Glomerular visceral epithelial cell (primary cell): ENCODE data around the gene RAC3.

Experiments used
- DNase-seq: peaks from one replicate; pipeline ENCODE4 v3.0.0-alpha.2; 2016; ENCODE audit errors: extremely low spot score

The RAC3 gene

GRCh38 chr17:81999587-81999975 is 31.9 kb upstream of the RAC3 start:
- no peak for DNase-seq

DNA sequence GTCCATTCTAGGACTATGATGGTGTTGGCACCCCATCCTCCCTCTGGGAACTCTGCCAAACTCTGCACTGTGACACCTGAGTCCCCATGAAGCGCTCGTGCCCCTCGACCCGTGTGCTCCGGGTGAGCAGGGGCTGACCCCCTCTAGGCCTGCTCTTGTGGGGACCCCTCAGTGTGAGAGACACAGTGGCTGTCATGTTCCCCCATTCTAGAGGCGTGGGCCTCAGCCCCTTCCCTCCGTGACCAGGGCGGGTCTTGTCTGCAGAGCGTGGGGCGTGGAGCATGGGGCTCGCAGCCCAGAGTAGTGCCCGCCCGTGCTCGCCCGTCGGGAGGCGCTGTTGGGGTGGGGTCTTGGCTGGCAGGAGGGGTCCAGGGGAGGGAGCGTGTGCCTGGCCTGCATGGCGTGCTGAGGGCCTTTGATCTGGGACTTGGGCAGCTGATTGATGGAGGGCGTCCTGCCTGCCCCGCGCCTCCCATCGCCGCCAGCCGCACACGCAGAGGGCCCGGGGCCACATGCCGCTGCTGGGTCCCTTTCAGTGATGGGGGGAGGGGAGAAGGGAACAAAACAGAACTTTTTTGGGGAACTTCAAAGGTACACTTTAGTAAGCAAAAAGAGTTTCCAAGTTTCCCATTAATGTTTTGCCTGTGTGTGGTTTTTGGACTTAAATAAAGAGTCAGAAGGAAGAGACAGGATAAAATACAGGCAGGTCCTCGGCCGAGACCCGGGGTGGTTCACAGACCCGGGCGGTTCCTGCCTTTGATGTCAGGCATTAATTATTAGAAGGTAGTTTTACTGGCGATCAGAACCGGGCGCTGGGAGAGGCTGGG is 31.3 kb upstream of the RAC3 start:
- DNase-seq, result no peak

GRCh38 chr17:82000803-82001570 is 30.5 kb upstream of the RAC3 start:
- DNase-seq, result no peak

DNA sequence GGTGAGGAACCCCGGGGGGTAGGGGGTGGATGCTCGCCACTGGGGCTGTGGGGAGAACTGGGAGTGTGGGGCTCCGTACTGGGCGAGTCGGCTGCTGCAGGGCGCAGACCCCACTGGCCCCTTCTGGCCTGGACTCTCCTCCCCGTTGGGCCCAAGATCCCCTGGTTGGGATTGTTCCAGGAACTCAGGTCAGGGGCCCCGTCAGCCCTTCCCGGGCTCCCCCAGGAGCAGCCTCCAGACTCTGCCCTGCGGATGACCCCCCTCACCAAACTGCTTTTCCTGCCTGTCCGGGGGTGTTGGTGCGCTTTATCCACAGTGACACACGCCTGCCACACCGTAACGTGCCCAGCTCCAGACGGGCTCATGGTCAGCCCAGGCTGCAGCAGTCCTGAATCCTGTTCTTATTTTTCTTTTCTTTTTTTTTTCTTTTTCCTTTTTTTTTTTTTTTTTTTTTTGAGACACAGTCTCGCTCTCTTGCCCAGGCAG is 29.9 kb upstream of the RAC3 start:
- no peak for DNase-seq

DNA sequence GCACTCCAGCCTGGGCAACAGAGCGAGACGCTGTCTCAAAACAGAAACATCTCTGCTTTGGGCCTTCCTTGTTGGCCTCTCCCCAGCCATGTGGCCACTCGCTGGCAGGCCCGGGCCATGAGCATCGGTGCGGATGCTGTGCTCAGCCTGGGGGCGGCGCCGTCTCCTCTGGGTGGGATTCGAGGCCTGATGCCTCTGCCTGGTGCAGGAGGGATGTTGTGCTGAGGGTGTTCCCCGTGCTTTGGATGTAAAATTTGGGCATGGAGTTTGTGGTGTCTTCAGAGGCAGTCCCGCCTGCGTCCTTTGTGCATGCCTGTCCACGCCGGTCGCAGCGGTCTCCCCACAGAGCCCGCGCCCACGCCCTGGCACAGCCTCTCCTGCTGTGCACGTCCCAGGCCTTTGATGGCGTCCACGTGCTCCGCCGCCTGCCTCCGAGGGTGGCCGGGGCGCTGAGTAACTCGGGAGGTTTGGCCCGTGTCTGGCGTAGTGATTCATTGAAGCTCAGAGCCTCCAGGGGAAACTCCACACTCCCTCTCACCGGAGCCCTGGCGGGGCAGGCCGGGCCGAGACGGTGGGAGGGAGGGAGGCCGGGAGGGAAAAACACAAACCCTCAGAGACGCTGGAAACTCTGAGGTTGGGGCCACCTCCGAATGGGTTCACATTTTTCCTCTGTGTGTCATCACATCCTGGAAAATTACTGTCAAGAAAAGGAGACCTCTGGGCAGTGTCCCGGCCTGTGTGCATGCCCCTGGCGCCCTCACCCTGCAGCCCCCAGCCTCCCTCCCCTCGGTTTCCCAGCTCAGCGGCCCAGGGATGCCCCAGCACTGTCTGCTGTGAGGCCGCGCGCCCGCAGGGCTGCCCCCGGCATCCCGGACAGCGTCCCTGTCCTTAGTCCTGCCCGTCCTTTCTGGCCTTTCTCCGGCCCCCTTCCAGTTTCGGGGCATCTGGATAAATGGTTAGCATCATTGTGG is 27.8 kb upstream of the RAC3 start:
- peak; percentile 98 for DNase-seq

- no peak for DNase-seq
Measured at GRCh38 chr17:82004517-82005455, 26.7 kb upstream of the RAC3 start.

GRCh38 chr17:82005701-82006348 is 25.7 kb upstream of the RAC3 start:
- no peak for DNase-seq

GRCh38 chr17:82006468-82007227 is 24.8 kb upstream of the RAC3 start:
- DNase-seq, result peak; percentile 75

DNA sequence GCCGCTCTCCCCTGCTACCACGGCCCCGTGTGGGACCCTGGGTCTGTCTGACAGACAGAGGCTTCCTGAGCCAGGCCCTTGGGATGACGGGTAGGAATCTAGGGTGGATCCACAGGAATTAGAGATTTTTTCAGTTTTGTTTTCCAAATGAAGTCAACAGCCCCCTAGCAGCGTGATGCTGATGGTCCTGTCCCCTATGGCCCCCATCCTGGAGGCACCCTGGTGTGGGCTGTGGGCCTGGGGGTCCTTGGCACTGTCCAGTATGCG is 24.3 kb upstream of the RAC3 start:
- DNase-seq, result no peak

- peak; percentile 81 for DNase-seq
Measured at GRCh38 chr17:82007495-82008257, 23.8 kb upstream of the RAC3 start.

- no peak for DNase-seq
Measured at GRCh38 chr17:82008258-82008940, 23.1 kb upstream of the RAC3 start.

DNA sequence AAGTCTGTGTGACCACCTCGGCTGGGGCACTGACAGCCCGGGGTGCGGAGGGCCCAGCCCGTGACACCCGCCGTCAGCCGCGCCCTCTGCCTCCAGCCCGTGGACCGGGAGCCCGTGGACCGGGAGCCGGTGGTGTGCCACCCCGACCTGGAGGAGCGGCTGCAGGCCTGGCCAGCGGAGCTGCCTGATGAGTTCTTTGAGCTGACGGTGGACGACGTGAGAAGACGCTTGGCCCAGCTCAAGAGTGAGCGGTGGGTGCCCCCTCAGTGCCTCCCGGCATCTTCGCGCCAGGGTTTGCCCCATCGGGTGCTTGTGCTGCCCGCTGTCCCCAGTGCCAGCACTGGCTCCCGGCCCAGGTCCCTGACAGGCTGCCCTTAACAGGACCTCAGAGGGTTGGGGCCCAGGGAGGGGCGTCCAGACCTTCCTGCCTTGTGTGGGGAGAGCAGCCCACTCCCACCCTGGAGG is 22.5 kb upstream of the RAC3 start:
- no peak for DNase-seq

DNA sequence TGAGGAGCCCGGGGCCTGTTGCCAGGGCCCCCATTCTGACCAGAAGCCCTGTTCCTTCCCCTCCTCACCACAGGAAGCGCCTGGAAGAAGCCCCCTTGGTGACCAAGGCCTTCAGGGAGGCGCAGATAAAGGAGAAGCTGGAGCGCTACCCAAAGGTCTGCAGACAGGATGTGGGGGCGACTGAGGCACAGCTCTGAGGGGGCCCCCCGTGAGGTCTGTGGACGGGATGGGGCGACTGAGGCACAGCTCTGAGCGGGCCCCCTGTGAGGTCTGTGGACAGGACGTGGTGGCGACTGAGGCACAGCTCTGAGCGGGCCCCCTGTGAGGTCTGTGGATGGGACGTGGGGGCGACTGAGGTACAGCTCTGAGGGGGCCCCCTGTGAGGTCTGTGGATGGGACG is 22.1 kb upstream of the RAC3 start:
- no peak for DNase-seq

DNA sequence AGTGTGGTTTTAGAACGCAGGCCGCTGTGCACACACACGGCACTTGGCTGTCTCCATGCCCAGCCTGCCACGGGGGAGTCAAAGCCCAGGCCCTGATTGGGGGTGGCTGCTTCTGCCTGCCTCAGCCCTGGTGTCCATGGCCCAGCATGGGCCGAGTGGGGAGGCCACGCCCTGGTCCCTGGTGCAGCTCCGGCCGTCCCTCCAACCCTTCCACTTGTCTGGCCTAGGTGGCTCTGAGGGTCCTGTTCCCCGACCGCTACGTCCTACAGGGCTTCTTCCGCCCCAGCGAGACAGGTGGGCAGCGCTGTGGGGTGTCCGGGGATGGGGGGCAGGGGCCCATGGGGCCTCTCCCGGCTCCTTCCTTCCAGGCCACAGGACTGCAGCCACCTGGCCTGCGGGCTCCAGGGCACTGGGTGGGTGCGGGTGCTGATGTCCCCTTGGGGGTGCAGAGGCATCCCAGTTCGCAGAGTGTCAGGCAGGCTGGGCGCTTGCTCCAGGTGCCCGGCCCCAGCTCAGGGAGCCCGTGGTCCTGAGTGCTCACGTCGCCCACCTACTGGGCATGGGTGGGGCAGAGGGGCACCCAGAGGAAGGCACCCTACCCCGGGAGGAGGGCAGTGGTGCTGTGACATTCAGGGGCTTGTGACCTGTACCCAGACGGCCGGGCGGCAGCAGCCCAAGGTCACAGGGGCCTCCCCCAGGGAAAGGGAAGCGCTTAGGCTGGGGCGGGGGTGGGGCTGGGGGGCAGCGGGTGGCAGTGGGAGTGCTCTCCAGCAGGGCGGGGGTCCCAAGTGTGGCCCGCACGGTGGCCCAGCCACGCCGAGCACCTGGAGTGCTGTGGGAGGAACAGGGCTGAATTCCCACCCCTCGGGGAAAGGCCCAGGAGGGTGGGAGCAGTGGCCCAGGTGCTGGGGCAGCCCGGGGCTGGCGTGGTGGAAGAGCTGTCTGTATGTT is 20.6 kb upstream of the RAC3 start:
- no peak for DNase-seq

GRCh38 chr17:82011617-82012187 is 19.8 kb upstream of the RAC3 start:
- DNase-seq, result no peak

DNA sequence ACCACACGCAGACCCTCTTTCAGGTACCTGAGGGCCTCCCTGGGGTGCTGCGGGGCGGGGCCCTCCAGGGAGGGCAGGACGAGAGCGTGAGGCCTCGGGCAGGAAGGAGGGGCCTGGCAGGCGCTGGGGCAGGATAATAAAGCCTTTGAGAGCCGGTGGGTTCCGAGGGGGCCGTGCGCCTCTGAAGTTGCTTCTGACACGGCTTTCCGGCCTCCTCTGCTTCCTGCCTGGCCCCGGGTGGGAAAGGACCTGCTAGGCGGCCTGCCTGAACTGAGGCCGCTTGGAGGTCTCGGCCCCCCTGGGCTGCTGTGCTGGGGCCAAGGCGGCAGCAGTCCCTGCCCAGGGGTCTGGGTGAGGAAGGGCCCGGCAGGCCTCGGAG is 19.2 kb upstream of the RAC3 start:
- DNase-seq, result no peak
